SHP77 (cell line): ENCODE data around the gene PDE4B.
"Not testable (repeated sequence)": the region's sequence is repeated elsewhere in the genome, so short reads cannot be mapped to it uniquely, and the experiment has no call there.

ENCODE experiments used
- DNase-seq, 2 experiments: peaks; one replicate each; lab custom pipeline; 2025; lab: John Stamatoyannopoulos, UW

PDE4B gene

GRCh38 chr1:66135161-66135560, 342.5 kb downstream of the PDE4B start:
- DNase-seq: no peak

GRCh38 chr1:66136423-66136822, 343.7 kb downstream of the PDE4B start:
- DNase-seq: not testable (repeated sequence)

DNA sequence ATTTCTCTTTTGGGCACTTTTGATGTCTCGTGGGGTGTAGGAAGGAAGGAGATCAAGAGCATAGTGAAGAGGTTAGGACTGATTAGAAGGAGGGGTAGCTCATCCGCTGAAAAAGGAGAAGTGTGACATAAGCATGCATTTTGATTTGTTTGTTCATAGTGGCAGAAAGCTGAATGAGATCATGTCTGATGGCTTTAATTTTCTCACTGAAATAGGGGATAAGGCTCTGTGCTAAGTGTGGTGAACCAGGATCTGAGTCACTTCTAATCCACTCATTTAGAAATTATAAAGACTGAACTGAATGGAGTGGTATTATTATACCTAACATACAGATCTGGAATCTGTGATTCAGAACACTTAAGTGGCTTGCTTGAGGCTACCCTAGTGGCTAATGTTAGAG, 344.5 kb downstream of the PDE4B start:
- DNase-seq: no peak

DNA sequence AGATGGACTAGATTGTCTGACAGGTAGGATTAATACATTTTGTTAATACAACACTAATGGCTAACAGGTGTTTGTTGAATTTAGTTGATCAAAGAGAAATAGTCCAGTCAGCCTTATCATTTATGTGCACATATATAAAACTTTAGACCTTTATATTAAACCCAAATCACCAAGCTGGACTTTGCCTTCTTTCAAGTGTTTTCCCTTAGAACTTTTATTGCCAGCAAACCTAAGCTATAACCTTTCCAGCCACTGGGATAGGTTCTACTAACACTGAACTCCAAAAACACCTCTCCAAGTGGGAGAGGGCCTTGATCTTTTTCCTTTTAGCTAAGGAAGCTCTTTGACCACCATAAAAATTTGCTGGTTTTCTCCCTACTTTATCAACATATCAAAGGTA, 345.9 kb downstream of the PDE4B start:
- no peak for DNase-seq

DNA sequence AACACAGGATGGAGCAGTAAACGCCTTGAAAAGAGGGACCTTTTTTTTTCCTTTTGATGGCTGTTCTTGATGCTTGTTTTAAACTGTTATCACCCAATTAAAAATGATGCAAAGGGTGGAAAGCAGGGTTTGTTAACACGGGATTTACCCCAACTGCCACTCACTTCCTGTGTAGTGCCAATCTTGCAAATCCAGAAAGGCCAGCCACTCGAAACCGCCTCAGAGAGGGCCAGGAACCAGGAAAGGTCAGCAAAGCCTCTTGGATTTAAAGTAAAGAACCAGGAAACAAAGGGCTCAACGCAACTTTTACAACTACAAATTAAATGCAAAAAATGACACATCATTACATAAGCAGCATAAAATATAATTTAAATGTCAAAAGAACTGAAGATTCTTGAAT, 347.4 kb downstream of the PDE4B start:
- no peak for DNase-seq

GRCh38 chr1:66143651-66144050, 351.0 kb downstream of the PDE4B start:
- DNase-seq: no peak

DNA sequence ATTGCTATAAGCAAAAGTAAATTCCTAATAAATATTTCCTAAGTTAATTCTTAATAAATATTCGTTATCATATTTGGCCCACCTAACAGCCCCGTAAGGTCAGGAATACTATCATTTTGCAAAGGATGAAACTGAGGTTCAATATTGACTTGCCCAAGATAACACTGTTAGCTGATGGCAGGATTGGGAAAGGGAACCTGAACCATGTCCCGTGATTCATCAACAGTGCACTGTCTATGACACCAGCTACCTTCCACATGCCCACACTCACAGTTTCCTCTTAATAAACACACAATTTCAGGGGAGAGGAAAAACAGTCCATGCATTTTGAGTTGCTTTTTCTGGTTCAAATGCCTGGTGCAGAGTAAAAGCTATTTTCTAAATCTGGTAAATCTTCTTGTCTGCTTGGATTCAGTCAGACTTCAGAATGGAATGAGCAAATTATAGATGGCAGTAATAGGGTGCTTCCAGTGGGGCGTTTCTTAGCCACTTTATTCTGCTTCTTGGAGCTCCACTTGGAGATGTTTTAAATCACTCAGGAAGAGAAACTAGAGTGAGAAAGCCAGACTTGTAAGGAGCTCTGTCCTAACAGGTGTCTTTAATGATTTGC, 354.6 kb downstream of the PDE4B start:
- no peak for DNase-seq

DNA sequence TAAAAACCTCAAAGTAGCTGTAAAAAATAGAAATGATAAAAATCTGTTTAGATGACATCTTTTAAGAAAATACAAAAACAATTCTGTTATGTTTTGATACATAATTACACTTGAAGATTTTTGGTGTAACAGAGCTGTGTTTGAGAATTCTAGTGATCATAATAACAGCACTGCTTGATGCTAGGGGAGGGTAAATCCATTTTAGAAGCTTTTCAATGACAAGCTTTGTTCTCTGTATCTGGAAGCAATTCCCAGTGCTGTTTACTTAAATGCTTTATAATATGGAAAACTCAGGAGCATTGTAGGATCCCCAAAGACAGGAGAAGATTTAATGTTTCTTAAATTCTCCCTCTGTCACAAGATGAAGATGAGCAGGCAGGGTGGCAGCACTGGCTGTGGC, 359.3 kb downstream of the PDE4B start:
- no peak for DNase-seq

GRCh38 chr1:66154394-66154793, 361.7 kb downstream of the PDE4B start:
- no peak for DNase-seq

DNA sequence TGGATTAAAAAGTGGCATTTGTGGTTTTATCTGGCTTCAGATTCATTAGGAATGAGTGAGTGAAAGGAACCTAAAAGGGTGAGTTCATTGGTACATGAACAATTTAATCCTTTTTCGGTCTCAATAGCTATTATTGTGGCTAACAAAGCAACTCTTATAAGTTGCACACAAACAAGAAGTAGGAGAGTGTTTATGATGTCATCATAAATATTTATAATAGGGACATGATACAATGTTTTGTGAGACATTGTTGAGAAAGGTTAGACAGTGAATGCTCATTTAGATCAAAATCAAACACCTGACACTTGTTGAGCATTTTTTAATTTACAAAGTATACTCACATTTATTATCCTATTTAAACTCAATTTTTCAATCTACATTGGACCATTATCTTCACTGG, 363.4 kb downstream of the PDE4B start:
- no peak for DNase-seq

GRCh38 chr1:66159800-66160199, 367.1 kb downstream of the PDE4B start:
- DNase-seq: no peak

- DNase-seq: no peak
Observed at GRCh38 chr1:66160719-66161118, 368.0 kb downstream of the PDE4B start.

- DNase-seq: no peak
Observed at GRCh38 chr1:66166753-66167152, 374.1 kb downstream of the PDE4B start.

- DNase-seq: no peak
Observed at GRCh38 chr1:66167267-66167666, 374.6 kb downstream of the PDE4B start.

GRCh38 chr1:66168467-66168887, 375.8 kb downstream of the PDE4B start:
- peak in 1 of 2 experiments; percentile 5 for DNase-seq

DNA sequence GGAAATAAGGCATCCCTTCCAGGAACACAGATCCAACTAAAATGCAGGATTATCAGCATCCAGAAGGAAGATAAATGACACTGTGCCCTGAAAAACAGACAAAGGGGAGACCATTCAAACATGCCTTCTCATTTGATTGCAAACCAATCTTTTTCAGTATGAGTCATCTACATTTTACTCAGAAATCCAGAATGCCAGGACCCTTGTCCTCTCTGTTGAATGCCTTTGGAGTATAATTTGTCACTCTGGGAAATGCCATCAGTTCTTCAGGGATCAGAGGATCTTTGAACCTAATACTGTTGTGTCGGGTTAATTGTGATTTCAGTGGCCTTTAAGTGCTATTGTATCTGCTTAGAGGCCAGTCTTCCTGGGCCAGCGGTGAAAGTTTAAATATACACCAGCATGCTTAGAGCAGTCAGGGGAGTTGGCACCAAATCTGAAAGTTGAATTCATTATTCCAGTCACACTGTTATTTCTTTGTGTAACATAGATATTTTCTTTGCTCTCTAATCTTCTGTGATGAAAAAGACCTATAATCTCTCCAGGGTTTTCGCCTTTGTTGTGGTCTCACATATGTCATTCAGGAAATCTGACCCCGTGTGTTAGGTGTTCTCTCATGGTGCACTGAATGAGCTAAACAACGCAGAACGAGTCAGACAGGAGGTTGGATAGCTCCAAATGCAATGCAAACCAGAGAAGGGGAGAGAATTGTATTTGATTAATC, 376.4 kb downstream of the PDE4B start:
- peak; percentile 38 to 52 for DNase-seq

GRCh38 chr1:66172272-66172671, 379.6 kb downstream of the PDE4B start:
- DNase-seq: no peak

- DNase-seq: no peak
Observed at GRCh38 chr1:66175098-66175497, 382.4 kb downstream of the PDE4B start.

DNA sequence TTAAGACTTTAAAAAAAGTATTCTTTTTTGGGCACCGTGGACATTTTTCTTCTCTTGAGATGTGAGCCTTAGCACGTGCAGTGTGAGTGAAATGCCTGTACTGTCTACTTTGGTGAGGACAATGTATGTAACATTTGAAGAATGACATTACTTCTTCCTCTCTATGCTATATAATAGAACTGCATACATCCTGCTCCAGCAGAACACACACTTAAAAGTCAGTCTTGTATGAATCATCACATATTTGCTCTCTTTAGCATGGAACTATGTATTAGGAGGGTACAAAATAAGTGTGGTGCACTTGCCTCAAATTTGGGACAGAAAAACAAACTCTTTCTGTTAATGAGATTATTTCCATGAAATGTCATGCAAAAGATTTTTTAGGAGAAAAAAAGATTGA, 382.9 kb downstream of the PDE4B start:
- DNase-seq: no peak

- DNase-seq: peak in 1 of 2 experiments; percentile 6
Observed at GRCh38 chr1:66176012-66176715, 383.5 kb downstream of the PDE4B start.

DNA sequence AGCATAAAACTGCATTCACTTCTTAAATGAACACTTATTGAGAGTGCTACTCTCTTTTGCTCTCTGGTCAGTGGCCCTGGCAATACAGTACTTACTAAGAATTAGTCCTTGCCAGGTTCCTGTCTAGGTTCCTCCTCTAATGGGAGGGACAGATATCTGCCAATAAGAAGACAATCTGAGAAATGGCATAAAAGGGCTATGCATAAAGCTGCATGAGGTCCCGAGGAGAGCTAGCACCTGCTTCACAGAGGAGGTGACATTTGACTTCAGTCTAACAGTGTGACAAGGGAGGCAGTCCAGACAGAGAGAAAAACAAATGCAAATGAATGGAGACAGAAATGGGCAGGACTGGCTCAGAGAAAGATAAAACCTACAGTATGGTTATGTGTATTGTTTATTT, 384.1 kb downstream of the PDE4B start:
- peak; percentile 93 to 94 for DNase-seq

DNA sequence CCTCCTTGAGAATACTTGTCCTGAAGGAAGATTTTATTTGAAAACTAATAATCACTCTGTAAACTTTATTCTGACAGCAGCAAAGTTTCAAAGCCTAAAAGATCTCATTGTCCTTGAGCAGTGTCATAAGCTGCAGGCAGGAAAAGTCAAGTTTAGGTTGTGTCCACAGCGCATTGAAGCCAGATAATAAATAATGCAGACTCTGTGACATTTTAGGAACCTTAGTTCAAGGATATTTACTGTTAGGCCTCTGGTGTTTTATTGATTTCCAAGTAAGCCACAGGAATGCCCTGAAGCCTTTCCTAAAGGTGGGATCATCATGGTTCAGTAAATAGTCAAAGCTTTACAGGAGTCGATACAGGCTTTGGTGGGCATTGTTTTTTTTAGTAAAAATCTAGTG, 384.8 kb downstream of the PDE4B start:
- no peak for DNase-seq

- DNase-seq: no peak
Observed at GRCh38 chr1:66182026-66182425, 389.3 kb downstream of the PDE4B start.
